Common myeloid progenitor, CD34-positive (primary cell): ENCODE results near the gene SLC8A3.

Source experiments
- CTCF ChIA-PET: fragments of 350-600 bp; sonication (Branson Sonifier 250); formaldehyde crosslinking; loops from one replicate; lab custom pipeline; 2021; ENCODE audit warnings: antibody characterized with exemption; lab: Charles Lee
- POLR2A ChIA-PET: fragments of 350-600 bp; sonication (Branson Sonifier 250); formaldehyde crosslinking; loops from one replicate; lab custom pipeline; 2021; ENCODE audit warnings: antibody characterized with exemption; lab: Charles Lee
- DNase-seq, 3 donors: peaks; one replicate each; pipeline versions ENCODE4 v3.0.0 to v3.0.0-alpha.2; 2013
- H3K27ac ChIP-seq, 2 experiments: 1 replicate in 1 of 2; 2 replicates in 1 of 2; pipeline ENCODE4 v1.7.0; 2013; ENCODE audit warnings: inconsistent platforms in 2 of 2, low read length in 2 of 2, mild to moderate bottlenecking in 2 of 2, low read depth in 1 of 2, moderate library complexity in 1 of 2; ENCODE audit not compliant: severe bottlenecking in 2 of 2, insufficient read depth in 1 of 2, poor library complexity in 1 of 2
- H3K27me3 ChIP-seq, 5 experiments: replicated peaks in 2 of 5; 1 replicate in 3 of 5; 2 replicates in 2 of 5; pipeline versions ENCODE4 v1.6.1 to v1.7.0; 2013; ENCODE audit warnings: low read length in 4 of 5, mild to moderate bottlenecking in 2 of 5, moderate library complexity in 2 of 5, inconsistent platforms in 1 of 5; ENCODE audit not compliant: insufficient read depth in 5 of 5, control insufficient read depth in 4 of 5
- H3K36me3 ChIP-seq, 4 experiments: 1 replicate in 2 of 4; 2 replicates in 2 of 4; pipeline versions ENCODE4 v1.6.1 to v1.7.0; 2013; ENCODE audit warnings: low read length in 3 of 4, control low read depth in 1 of 4, mild to moderate bottlenecking in 1 of 4; ENCODE audit not compliant: control insufficient read depth in 4 of 4, insufficient read depth in 4 of 4
- H3K4me1 ChIP-seq, 4 experiments: 1 replicate in 3 of 4; 2 replicates in 1 of 4; pipeline versions ENCODE4 v1.6.1 to v1.7.1; 2013; ENCODE audit warnings: low read length in 3 of 4, mild to moderate bottlenecking in 3 of 4, control low read depth in 1 of 4, inconsistent platforms in 1 of 4, moderate library complexity in 1 of 4; ENCODE audit not compliant: control insufficient read depth in 4 of 4, insufficient read depth in 4 of 4; ENCODE audit errors: control extremely low read depth in 1 of 4
- H3K4me3 ChIP-seq, 7 experiments: 1 replicate in 4 of 7; 2 replicates in 3 of 7; pipeline versions ENCODE4 v1.5.1 to v1.7.0; 2013; ENCODE audit warnings: mild to moderate bottlenecking in 7 of 7, low read length in 6 of 7, moderate library complexity in 6 of 7, inconsistent platforms in 2 of 7, low read depth in 2 of 7, control low read depth in 1 of 7; ENCODE audit not compliant: insufficient read depth in 4 of 7, control insufficient read depth in 1 of 7; ENCODE audit errors: extremely low read depth in 1 of 7
- H3K9me3 ChIP-seq, 5 experiments: 1 replicate in 4 of 5; 2 replicates in 1 of 5; pipeline versions ENCODE4 v1.6.1 to v1.7.1; 2013; ENCODE audit warnings: low read length in 4 of 5, mild to moderate bottlenecking in 2 of 5, inconsistent platforms in 1 of 5, low read depth in 1 of 5, moderate library complexity in 1 of 5; ENCODE audit not compliant: control insufficient read depth in 4 of 5, insufficient read depth in 2 of 5; ENCODE audit errors: control extremely low read depth in 1 of 5
- WGBS: methylation state at CpG from one replicate; pipeline ENCODE4 v1.1.5; 2013; ENCODE audit not compliant: insufficient coverage; 5-methylcytosine and 5-hydroxymethylcytosine counted together

Gene SLC8A3

DNA sequence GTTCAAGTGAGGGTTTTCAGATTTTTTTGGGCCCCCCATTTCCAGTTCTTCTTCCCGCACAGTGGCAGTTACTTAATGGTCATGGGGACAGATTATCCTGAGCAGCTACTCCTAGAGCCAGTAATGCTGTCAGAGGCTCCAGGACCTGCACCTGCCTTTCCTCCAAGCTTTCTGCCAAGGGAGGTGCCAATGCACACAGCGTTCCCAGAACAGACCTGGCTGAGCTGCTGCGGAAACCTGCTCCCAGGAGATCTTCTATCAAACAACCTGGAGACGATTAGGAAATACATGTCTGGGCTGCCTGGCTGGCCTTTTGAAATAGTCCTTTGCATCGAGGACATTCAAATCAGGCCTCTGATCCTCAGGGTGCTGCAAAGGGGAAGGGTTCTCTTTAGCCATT is 120.9 kb downstream of the SLC8A3 start:
- POLR2A ChIA-PET: no interaction called here
- H3K4me3 ChIP-seq: no peak overlapping the region
- H3K4me1 ChIP-seq: no peaks in the 10 kb centered on the region
- DNase-seq: no peak
- H3K9me3 ChIP-seq: no peaks in the 10 kb centered on the region
- H3K36me3 ChIP-seq: peaks cover 0 to 5% (median 0%) of the 10 kb centered on the region in 4 experiments
- H3K27ac ChIP-seq: no peak overlapping the region
- no peaks in the 10 kb centered on the region for H3K27me3 ChIP-seq
- CTCF ChIA-PET: no interaction called here
- 92% methylated on average over 5 of the region's 5 CpGs for WGBS

DNA sequence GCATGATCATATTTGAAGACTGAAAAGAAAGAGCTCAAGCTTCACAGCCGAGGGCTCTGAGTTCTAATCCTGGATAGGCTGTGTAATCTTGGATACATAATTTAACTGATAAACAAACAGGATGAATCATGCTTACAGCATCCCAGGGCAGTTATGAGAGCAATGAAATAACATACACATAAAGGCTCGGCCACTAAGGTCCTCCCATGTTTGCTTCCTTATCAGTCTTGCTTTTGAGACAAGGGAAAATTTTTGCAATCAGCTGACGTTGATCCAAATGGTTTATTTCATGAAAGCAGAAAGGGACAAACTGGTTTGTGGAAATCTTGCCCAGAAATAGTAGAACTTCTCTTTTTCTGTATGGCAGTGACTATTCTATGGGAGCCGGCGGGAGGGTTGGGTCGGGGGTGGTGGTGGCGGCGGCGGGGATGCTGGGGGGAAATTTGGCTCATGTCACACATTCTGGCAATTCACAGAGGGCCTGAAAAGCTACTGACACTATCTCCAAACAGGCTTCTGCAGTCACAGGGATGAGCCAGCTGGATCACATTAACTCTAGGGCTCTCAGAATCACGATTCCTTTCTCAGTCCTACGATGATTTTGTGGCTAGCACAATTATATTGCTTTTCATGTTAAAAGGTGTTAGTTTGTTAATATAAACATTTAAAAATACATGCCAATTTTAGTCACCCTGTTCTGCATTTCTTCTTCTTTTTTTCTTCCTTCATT is 124.5 kb downstream of the SLC8A3 start:
- 96% methylated on average over 5 of the region's 11 CpGs for WGBS
- DNase-seq: no peak
- CTCF ChIA-PET: no interaction called here
- Histone ChIP-seq H3K9me3 (no peaks in the 10 kb centered on the region), H3K36me3 (peaks cover 0 to 10% (median 1%) of the 10 kb centered on the region in 4 experiments), H3K27me3 (no peaks in the 10 kb centered on the region), H3K4me1 (no peaks in the 10 kb centered on the region), H3K27ac (no peak overlapping the region), H3K4me3 (no peak overlapping the region)
- POLR2A ChIA-PET: no interaction called here

DNA sequence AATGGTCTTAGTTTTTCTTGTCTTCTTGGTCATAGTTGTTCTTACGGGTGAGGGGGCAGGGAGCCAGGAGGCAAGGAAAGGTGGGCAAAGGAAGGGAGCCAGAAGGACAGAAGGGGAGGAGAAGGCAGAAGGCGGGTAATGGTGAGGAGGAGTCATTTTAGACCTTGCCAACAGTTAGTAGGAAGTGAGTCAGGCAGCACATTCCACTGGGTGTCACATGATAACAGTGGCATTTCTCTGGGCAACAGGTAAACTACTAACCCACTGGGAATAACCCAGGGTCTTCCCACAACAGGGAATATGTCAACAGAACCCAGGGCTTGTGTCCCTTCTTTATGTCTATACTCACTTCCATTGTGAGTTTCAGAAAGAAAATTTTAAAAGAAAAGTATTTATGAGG is 127.6 kb downstream of the SLC8A3 start:
- H3K27me3 ChIP-seq: no peaks in the 10 kb centered on the region
- WGBS: 100% methylated on average over 2 of the region's 2 CpGs
- no peak for DNase-seq
- H3K27ac ChIP-seq: no peak overlapping the region
- H3K4me1 ChIP-seq: no peaks in the 10 kb centered on the region
- no peaks in the 10 kb centered on the region for H3K9me3 ChIP-seq
- POLR2A ChIA-PET: no interaction called here
- peaks cover 0 to 14% (median 5%) of the 10 kb centered on the region in 4 experiments for H3K36me3 ChIP-seq
- H3K4me3 ChIP-seq: no peak overlapping the region
- CTCF ChIA-PET: no interaction called here

DNA sequence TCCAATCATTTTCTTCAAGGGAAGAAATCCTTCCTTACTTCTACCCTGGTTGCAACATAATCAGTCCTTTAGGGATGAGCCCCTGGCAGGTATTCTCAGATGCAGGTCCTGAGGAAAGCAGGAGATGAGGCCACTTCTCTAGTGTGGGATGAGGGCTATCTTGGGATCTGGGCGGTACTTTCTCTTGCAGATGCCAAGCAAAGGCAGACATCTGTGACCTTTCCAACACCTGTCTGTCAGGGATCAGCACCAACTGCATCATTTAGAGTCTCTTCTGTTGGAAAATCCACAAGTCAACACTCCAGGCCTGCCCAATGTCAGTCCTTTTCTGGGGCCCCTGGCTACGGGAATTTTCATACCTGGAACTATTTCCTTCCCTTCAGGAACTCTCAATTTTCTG is 129.2 kb downstream of the SLC8A3 start:
- Histone ChIP-seq H3K4me3 (no peak overlapping the region), H3K27me3 (no peaks in the 10 kb centered on the region), H3K27ac (no peak overlapping the region), H3K36me3 (peaks cover 0 to 14% (median 6%) of the 10 kb centered on the region in 4 experiments), H3K4me1 (no peaks in the 10 kb centered on the region), H3K9me3 (no peaks in the 10 kb centered on the region)
- WGBS: no CpG with 5 or more reads among the region's 2 CpGs
- ChIA-PET POLR2A (no interaction called here), CTCF (no interaction called here)
- DNase-seq: no peak

DNA sequence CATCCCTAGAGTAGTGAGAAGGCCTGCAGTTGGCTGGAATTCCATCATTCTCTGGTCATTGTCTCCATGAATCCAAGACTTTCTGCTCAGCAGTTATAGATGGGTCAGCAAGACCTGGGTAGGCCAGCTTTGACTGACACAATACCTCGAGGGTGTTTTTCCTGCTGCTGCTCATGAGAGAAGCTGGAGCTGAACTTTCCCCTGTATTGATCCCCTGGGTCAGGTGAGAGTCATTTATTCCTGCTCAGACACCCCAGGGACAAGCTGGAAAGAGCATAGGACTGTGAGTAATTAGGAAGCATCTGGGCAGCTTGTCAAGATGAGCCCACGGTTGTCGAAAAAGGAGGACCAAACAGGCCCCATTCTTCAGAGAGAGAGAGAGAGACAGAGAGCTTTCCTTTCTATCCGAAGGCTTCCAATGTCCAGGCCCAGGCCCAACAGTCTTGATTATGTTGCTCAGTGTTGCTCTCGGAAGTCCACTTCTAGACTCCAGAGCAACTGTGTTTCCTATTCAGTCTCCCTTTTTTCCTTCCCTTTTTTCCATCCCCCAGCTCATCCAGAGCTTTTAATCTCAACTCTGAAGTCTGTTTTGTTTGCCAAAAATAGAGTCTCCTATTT is 131.1 kb downstream of the SLC8A3 start:
- Histone ChIP-seq H3K4me1 (no peaks in the 10 kb centered on the region), H3K27ac (no peak overlapping the region), H3K27me3 (no peaks in the 10 kb centered on the region), H3K9me3 (no peaks in the 10 kb centered on the region), H3K36me3 (peaks cover 0 to 12% (median 5%) of the 10 kb centered on the region in 4 experiments), H3K4me3 (no peak overlapping the region)
- ChIA-PET CTCF (no interaction called here), POLR2A (no interaction called here)
- DNase-seq: no peak
- 98% methylated on average over 5 of the region's 5 CpGs for WGBS

DNA sequence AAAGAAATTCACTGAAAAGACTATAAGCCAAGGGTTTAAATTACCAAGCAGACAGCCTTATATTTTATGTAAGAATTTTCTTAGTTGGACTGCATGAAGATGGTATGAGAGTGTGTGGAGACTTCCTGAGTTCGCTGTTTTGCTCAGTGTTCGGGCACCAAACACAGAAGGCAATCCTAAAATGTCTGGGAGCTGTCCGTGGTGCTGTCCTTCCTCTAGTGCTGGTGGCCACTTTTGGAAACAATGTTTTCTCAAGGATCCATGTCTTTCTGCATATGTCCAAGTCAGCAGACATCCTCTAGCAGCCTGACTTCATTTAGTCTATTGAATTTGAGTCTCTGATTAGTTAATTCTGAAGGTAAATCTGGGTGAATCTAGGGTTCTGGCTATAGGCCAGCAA is 135.8 kb downstream of the SLC8A3 start:
- Histone ChIP-seq H3K4me1 (no peaks in the 10 kb centered on the region), H3K36me3 (peaks cover 0 to 25% (median 6%) of the 10 kb centered on the region in 4 experiments), H3K9me3 (no peaks in the 10 kb centered on the region), H3K4me3 (no peak overlapping the region), H3K27ac (no peak overlapping the region), H3K27me3 (no peaks in the 10 kb centered on the region)
- DNase-seq: peak in 2 of 3 donors; percentile 34 to 42
- ChIA-PET POLR2A (no interaction called here), CTCF (no interaction called here)
- 92% methylated on average over 2 of the region's 3 CpGs for WGBS

DNA sequence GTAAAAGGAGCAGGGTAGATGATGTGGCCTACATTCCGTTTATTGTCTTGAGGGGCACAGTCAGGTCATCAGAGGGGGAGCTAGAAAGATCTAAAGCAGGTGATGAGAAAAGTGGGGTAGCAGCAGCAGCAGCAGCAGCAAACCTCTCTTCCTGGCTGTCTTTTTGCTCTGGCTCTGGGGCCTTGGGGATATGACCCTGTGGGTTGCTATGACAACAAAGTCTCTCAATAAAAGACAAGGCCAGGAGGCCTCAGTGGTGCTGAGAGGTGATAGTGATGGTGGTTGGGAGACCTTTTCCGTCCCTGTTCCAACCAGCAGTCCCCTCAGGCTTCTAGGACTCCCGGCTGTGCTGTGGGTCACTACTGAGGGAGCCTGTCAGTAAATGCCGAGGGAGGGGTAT is 138.6 kb downstream of the SLC8A3 start:
- no peak overlapping the region for H3K4me3 ChIP-seq
- no peak for DNase-seq
- 80% methylated on average over 1 of the region's 4 CpGs for WGBS
- CTCF ChIA-PET: no interaction called here
- H3K9me3 ChIP-seq: no peaks in the 10 kb centered on the region
- POLR2A ChIA-PET: no interaction called here
- peaks cover 0 to 53% (median 8%) of the 10 kb centered on the region in 4 experiments for H3K36me3 ChIP-seq
- H3K4me1 ChIP-seq: no peaks in the 10 kb centered on the region
- H3K27ac ChIP-seq: no peak overlapping the region
- H3K27me3 ChIP-seq: no peaks in the 10 kb centered on the region
